ENCODE results near the gene TCAIM.

DNA sequence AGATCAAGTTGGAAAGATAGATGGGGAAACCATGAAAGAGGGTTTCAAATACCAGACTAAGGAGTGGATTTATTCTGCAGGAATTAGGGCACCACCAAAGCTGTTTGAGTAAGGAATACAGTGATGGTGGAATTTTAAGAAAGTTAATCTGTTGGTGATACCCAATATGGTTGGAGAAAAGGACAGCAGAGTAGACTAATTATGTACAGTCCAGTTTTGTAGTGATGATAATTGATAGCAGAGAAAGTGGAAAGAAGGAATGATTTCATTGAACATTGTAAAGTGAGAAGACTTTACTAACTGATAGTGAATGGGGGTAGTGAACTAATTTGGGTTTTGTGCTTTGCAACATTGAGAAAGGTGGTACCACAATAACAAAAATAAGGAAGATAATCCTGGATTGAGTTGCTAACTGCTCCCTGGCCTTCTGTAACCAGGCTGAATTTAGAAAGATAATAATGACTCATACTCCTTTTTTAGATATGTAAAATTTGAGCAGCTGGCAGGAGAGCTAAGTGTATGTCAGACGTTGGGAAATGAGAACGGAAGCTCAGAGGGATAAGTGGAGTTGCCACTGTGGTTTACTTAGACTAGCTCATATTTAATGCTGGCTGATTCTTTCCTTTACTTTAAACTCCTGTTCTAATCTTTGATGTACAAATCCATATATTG is 16.9 kb downstream of the TCAIM start:
- TF ChIP-seq, protein P1, sequence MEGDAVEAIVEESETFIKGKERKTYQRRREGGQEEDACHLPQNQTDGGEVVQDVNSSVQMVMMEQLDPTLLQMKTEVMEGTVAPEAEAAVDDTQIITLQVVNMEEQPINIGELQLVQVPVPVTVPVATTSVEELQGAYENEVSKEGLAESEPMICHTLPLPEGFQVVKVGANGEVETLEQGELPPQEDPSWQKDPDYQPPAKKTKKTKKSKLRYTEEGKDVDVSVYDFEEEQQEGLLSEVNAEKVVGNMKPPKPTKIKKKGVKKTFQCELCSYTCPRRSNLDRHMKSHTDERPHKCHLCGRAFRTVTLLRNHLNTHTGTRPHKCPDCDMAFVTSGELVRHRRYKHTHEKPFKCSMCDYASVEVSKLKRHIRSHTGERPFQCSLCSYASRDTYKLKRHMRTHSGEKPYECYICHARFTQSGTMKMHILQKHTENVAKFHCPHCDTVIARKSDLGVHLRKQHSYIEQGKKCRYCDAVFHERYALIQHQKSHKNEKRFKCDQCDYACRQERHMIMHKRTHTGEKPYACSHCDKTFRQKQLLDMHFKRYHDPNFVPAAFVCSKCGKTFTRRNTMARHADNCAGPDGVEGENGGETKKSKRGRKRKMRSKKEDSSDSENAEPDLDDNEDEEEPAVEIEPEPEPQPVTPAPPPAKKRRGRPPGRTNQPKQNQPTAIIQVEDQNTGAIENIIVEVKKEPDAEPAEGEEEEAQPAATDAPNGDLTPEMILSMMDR (IDR thresholded peaks at IDR 0.05; ENCODE audit: borderline replicate concordance, extremely low read depth, low read length, poor library complexity, severe bottlenecking): no peak
- TF ChIP-seq EZH2 (IDR thresholded peaks at IDR 0.05; ENCODE audit: borderline replicate concordance, low read depth, low read length, severe bottlenecking): no peak
